Stimulated activated effector memory CD8-positive, alpha-beta T cell treated with anti-CD3 and anti-CD28 coated beads, Interleukin-12 subunit alpha, Interleukin-12 subunit beta, amount 100 ng/mL, for 72 hours (primary cell): ENCODE data around the gene FGD6.

Experiments used
- ATAC-seq: fragments of 150-1000 bp; cut with Tn5 transposase; 2 replicates; pipeline ENCODE4 v1.10.0; 2021
- DNase-seq, 2 donors: peaks; one replicate each; pipeline ENCODE4 v3.0.0; 2021 to 2022; ENCODE audit warnings: low spot score in 2 of 2
- H3K27ac Mint-ChIP-seq: one replicate; pipeline ENCODE4 v1.8.0; 2022; ENCODE audit warnings: mild to moderate bottlenecking, mixed read lengths
- H3K36me3 Mint-ChIP-seq: one replicate; pipeline ENCODE4 v1.8.0; 2022; ENCODE audit warnings: mild to moderate bottlenecking, mixed read lengths
- H3K4me1 Mint-ChIP-seq: one replicate; pipeline ENCODE4 v1.8.0; 2022; ENCODE audit warnings: mixed read lengths
- H3K4me3 Mint-ChIP-seq: one replicate; pipeline ENCODE4 v1.8.0; 2022; ENCODE audit warnings: mild to moderate bottlenecking, mixed read lengths
- H3K9me3 Mint-ChIP-seq: one replicate; pipeline ENCODE4 v1.8.0; 2022; ENCODE audit warnings: mixed read lengths

FGD6 gene

GRCh38 chr12:95083938-95084337, 133.3 kb downstream of the FGD6 start:
- Mint-ChIP-seq H3K27ac (no peak overlapping the region), H3K4me1 (no peaks in the 10 kb centered on the region), H3K9me3 (no peaks in the 10 kb centered on the region), H3K4me3 (no peak overlapping the region), H3K36me3 (no peaks in the 10 kb centered on the region)
- no peak for ATAC-seq
- DNase-seq: no peak

- DNase-seq (no peak), ATAC-seq (no peak)
- Mint-ChIP-seq H3K27ac (no peak overlapping the region), H3K9me3 (no peaks in the 10 kb centered on the region), H3K4me3 (no peak overlapping the region), H3K4me1 (no peaks in the 10 kb centered on the region), H3K36me3 (no peaks in the 10 kb centered on the region)
Measured at GRCh38 chr12:95083471-95083870, 133.8 kb downstream of the FGD6 start.

GRCh38 chr12:95077341-95077740, 139.9 kb downstream of the FGD6 start:
- Mint-ChIP-seq H3K4me3 (no peak overlapping the region), H3K9me3 (no peaks in the 10 kb centered on the region), H3K27ac (no peak overlapping the region), H3K36me3 (no peaks in the 10 kb centered on the region), H3K4me1 (peaks cover 5% of the 10 kb centered on the region)
- ATAC-seq (no peak), DNase-seq (no peak)

- ATAC-seq (no peak), DNase-seq (no peak)
- no peaks in the 10 kb centered on the region for H3K36me3 Mint-ChIP-seq
- peaks cover 11% of the 10 kb centered on the region for H3K4me1 Mint-ChIP-seq
- no peaks in the 10 kb centered on the region for H3K9me3 Mint-ChIP-seq
- H3K27ac Mint-ChIP-seq: no peak overlapping the region
- H3K4me3 Mint-ChIP-seq: no peak overlapping the region
Measured at GRCh38 chr12:95074766-95075165, 142.5 kb downstream of the FGD6 start.

- H3K9me3 Mint-ChIP-seq: no peaks in the 10 kb centered on the region
- H3K27ac Mint-ChIP-seq: peak overlapping the region; percentile 86
- no peak for ATAC-seq
- no peak for DNase-seq
- H3K4me1 Mint-ChIP-seq: peaks cover 11% of the 10 kb centered on the region
- H3K4me3 Mint-ChIP-seq: peak overlapping the region; percentile 79
- H3K36me3 Mint-ChIP-seq: no peaks in the 10 kb centered on the region
Measured at GRCh38 chr12:95073698-95074520, 143.4 kb downstream of the FGD6 start.

GRCh38 chr12:95072900-95073697, 144.2 kb downstream of the FGD6 start, which contains the start of gene NR2C1:
Gene NR2C1 (minus strand): TSS chr12:95073618. CDS start chr12:95067384, 6,234 bp downstream.
- H3K4me3 Mint-ChIP-seq: peak within 1 kb of the TSS; percentile 79
- H3K9me3 Mint-ChIP-seq: no peaks in the 10 kb centered on the region
- H3K27ac Mint-ChIP-seq: peak within 1 kb of the TSS; percentile 86
- H3K36me3 Mint-ChIP-seq: peaks cover 5% of the 10 kb centered on the region
- ATAC-seq: peak; percentile 98
- H3K4me1 Mint-ChIP-seq: peaks cover 11% of the 10 kb centered on the region
- peak; percentile 78 to 94 for DNase-seq

- no peak for DNase-seq
- Mint-ChIP-seq H3K27ac (no peak overlapping the region), H3K36me3 (peaks cover 31% of the 10 kb centered on the region), H3K9me3 (no peaks in the 10 kb centered on the region), H3K4me3 (no peak overlapping the region), H3K4me1 (peaks cover 11% of the 10 kb centered on the region)
- no peak for ATAC-seq
Measured at GRCh38 chr12:95070378-95070777, 146.9 kb downstream of the FGD6 start.

- no peak for DNase-seq
- Mint-ChIP-seq H3K36me3 (peaks cover 72% of the 10 kb centered on the region), H3K27ac (no peak overlapping the region), H3K4me3 (no peak overlapping the region), H3K9me3 (no peaks in the 10 kb centered on the region), H3K4me1 (peaks cover 5% of the 10 kb centered on the region)
- no peak for ATAC-seq
Measured at GRCh38 chr12:95066091-95066855, 151.0 kb downstream of the FGD6 start.

GRCh38 chr12:95060951-95061350, 156.3 kb downstream of the FGD6 start:
- Mint-ChIP-seq H3K4me1 (no peaks in the 10 kb centered on the region), H3K4me3 (no peak overlapping the region), H3K36me3 (peaks cover 100% of the 10 kb centered on the region), H3K9me3 (no peaks in the 10 kb centered on the region), H3K27ac (no peak overlapping the region)
- ATAC-seq: no peak
- no peak for DNase-seq

GRCh38 chr12:95059984-95060383, 157.3 kb downstream of the FGD6 start:
- Mint-ChIP-seq H3K36me3 (peaks cover 100% of the 10 kb centered on the region), H3K4me1 (no peaks in the 10 kb centered on the region), H3K4me3 (no peak overlapping the region), H3K27ac (no peak overlapping the region), H3K9me3 (no peaks in the 10 kb centered on the region)
- no peak for ATAC-seq
- DNase-seq: no peak

- no peak overlapping the region for H3K4me3 Mint-ChIP-seq
- peaks cover 97% of the 10 kb centered on the region for H3K36me3 Mint-ChIP-seq
- H3K4me1 Mint-ChIP-seq: no peaks in the 10 kb centered on the region
- DNase-seq: no peak
- H3K9me3 Mint-ChIP-seq: no peaks in the 10 kb centered on the region
- ATAC-seq: no peak
- no peak overlapping the region for H3K27ac Mint-ChIP-seq
Measured at GRCh38 chr12:95057424-95057823, 159.8 kb downstream of the FGD6 start.

- DNase-seq: no peak
- H3K4me1 Mint-ChIP-seq: no peaks in the 10 kb centered on the region
- H3K4me3 Mint-ChIP-seq: no peak overlapping the region
- H3K36me3 Mint-ChIP-seq: peaks cover 95% of the 10 kb centered on the region
- no peak overlapping the region for H3K27ac Mint-ChIP-seq
- H3K9me3 Mint-ChIP-seq: no peaks in the 10 kb centered on the region
- ATAC-seq: no peak
Measured at GRCh38 chr12:95055057-95055456, 162.2 kb downstream of the FGD6 start.

GRCh38 chr12:95054206-95054605, 163.1 kb downstream of the FGD6 start:
- DNase-seq: no peak
- ATAC-seq: no peak
- Mint-ChIP-seq H3K9me3 (no peaks in the 10 kb centered on the region), H3K4me3 (no peak overlapping the region), H3K36me3 (peaks cover 86% of the 10 kb centered on the region), H3K4me1 (no peaks in the 10 kb centered on the region), H3K27ac (no peak overlapping the region)

GRCh38 chr12:95051241-95051640, 166.0 kb downstream of the FGD6 start:
- no peak overlapping the region for H3K4me3 Mint-ChIP-seq
- H3K36me3 Mint-ChIP-seq: peaks cover 83% of the 10 kb centered on the region
- no peaks in the 10 kb centered on the region for H3K9me3 Mint-ChIP-seq
- no peak overlapping the region for H3K27ac Mint-ChIP-seq
- no peaks in the 10 kb centered on the region for H3K4me1 Mint-ChIP-seq
- ATAC-seq (no peak), DNase-seq (no peak)

GRCh38 chr12:95037906-95038305, 179.4 kb downstream of the FGD6 start:
- Mint-ChIP-seq H3K4me3 (no peak overlapping the region), H3K9me3 (no peaks in the 10 kb centered on the region), H3K36me3 (peaks cover 82% of the 10 kb centered on the region), H3K27ac (no peak overlapping the region), H3K4me1 (no peaks in the 10 kb centered on the region)
- ATAC-seq (no peak), DNase-seq (no peak)
